Stomach (tissue), 9 donors: ENCODE results near the gene KCND2. TPM values are rescaled to one million over a fixed set of nuclear protein-coding genes. Genes with fewer than 3 reads are reported as not detected.

Experiments used
- DNase-seq, 2 donors: peaks; one replicate each; pipeline versions ENCODE4 v3.0.0 to v3.0.0-alpha.2; 2013 to 2019
- H3K27ac ChIP-seq, 5 donors: fragments of 200-600 bp in 4 of 5; sonication (generic) in 4 of 5; one replicate each; pipeline ENCODE4 v1.5.1; 2013 to 2019; ENCODE audit warnings: mild to moderate bottlenecking in 1 of 5, moderate library complexity in 1 of 5
- H3K27me3 ChIP-seq, 3 donors: fragments of 200-600 bp; sonication (generic); one replicate each; pipeline ENCODE4 v1.5.1; 2017 to 2019; ENCODE audit warnings: mixed run types in 1 of 3
- H3K36me3 ChIP-seq, 4 donors: fragments of 200-600 bp; sonication (generic); 1 replicate in 3 of 4; 2 replicates in 1 of 4; pipeline ENCODE4 v1.5.1; 2016 to 2019
- H3K4me1 ChIP-seq, 4 donors: fragments of 200-600 bp; sonication (generic); one replicate each; pipeline ENCODE4 v1.5.1; 2016 to 2019
- H3K4me3 ChIP-seq, 4 donors: fragments of 200-600 bp; sonication (generic) in 3 of 4; one replicate each; pipeline ENCODE4 v1.5.1; 2016 to 2019; ENCODE audit warnings: mild to moderate bottlenecking in 1 of 4
- H3K9me3 ChIP-seq, 4 donors: fragments of 200-600 bp; sonication (generic); one replicate each; pipeline ENCODE4 v1.5.1; 2016 to 2019
- EP300 ChIP-seq: sonication (generic); formaldehyde crosslinking; IDR thresholded peaks from one replicate; pipeline ENCODE4 v1.6.1; 2017; ENCODE audit warnings: antibody characterized with exemption
- POLR2A ChIP-seq, 4 donors: fragments of 450-650 bp; IDR thresholded peaks; one replicate each; pipeline ENCODE4 v1.6.1; 2016; ENCODE audit warnings: antibody characterized with exemption in 4 of 4, control low read depth in 2 of 4, mild to moderate bottlenecking in 1 of 4, moderate library complexity in 1 of 4
- POLR2AphosphoS5 ChIP-seq, 3 donors: sonication (generic); formaldehyde crosslinking; IDR thresholded peaks; one replicate each; pipeline ENCODE4 v1.6.1; 2016; ENCODE audit warnings: antibody characterized with exemption in 3 of 3
- WGBS, 5 donors: extraction: QIAGEN DNeasy Blood & Tissue Kit in 3 of 5; methylation state at CpG; one replicate each; pipeline versions ENCODE4 v1.1.5 to v1.1.7; 2013 to 2018; 5-methylcytosine and 5-hydroxymethylcytosine counted together
- intact Hi-C: fragments of 100-400 bp; cut with DNase I; formaldehyde crosslinking; loops from one replicate; pipeline ENCODE4 v1.15.1; 2023; ENCODE audit warnings: low total_unique reads
- polyA plus RNA-seq, 3 donors: library from polyadenylated mRNA; stranded (reverse); fragments of 200-250 nt; gene quantifications; one replicate each; pipeline ENCODE4 v1.2.3, GENCODE V29; 2013
- total RNA-seq, 5 donors: library from RNA; depleted of rRNA; stranded (reverse); fragments of >200 nt; gene quantifications; one replicate each; pipeline versions ENCODE4 v1.1.0 to v1.2.3, GENCODE V29; 2014 to 2016
- TF ChIP-seq, protein P1 (sequence below), 7 experiments: fragments of 450-650 bp in 4 of 7; fragments of 200-600 bp in 3 of 7; sonication (generic) in 3 of 7; IDR thresholded peaks; one replicate each; pipeline ENCODE4 v1.5.1; 2016 to 2019; ENCODE audit warnings: antibody characterized with exemption in 7 of 7, control low read depth in 2 of 7, mild to moderate bottlenecking in 1 of 7
- donor health status: healthy with polysubstance abuse.
- donor health status: Bipolar disorder and iron deficiency.
- donor health status: healthy.

KCND2 gene
- total and polyA plus RNA-seq, 8 donors: 0.06 to 1.3 (median 0.31) TPM; not detected in 5

DNA sequence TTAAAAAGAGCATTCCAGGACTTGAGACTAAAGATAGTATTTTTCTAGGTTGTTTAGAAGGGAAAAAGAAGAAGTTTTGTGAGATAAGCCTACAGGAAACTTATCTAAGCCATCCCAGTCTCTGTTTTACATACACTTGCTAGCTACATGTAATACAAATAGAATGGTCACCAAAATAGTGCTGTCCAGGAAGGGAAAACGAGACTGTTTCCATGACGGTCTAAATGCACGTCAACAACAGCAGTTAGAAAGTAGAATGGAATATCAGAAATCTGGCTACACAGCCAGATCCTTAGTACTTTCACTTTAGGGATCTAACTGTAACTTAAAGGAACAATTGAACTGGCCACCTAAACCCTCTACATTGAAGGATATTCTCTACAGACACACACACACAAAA is 467.4 kb downstream of the KCND2 start:
- Histone ChIP-seq H3K9me3 (no peaks in the 10 kb centered on the region), H3K27me3 (no peaks in the 10 kb centered on the region), H3K4me1 (peaks cover 0 to 7% (median 0%) of the 10 kb centered on the region in 4 donors), H3K27ac (no peak overlapping the region), H3K4me3 (peak overlapping the region in 2 of 4 donors; percentile 11 to 26), H3K36me3 (no peaks in the 10 kb centered on the region)
- intact Hi-C loops: no loop called here
- TF ChIP-seq POLR2A (IDR thresholded peaks at IDR 0.05) (no peak), POLR2AphosphoS5 (IDR thresholded peaks at IDR 0.05) (no peak), EP300 (no peak)
- TF ChIP-seq, protein P1, sequence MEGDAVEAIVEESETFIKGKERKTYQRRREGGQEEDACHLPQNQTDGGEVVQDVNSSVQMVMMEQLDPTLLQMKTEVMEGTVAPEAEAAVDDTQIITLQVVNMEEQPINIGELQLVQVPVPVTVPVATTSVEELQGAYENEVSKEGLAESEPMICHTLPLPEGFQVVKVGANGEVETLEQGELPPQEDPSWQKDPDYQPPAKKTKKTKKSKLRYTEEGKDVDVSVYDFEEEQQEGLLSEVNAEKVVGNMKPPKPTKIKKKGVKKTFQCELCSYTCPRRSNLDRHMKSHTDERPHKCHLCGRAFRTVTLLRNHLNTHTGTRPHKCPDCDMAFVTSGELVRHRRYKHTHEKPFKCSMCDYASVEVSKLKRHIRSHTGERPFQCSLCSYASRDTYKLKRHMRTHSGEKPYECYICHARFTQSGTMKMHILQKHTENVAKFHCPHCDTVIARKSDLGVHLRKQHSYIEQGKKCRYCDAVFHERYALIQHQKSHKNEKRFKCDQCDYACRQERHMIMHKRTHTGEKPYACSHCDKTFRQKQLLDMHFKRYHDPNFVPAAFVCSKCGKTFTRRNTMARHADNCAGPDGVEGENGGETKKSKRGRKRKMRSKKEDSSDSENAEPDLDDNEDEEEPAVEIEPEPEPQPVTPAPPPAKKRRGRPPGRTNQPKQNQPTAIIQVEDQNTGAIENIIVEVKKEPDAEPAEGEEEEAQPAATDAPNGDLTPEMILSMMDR (IDR thresholded peaks at IDR 0.05): no peak
- WGBS, 5 donors: 18 to 30% (median 25%) methylated on average over 3 of the region's 3 CpGs
- peak in 1 of 2 donors; percentile 66 for DNase-seq

DNA sequence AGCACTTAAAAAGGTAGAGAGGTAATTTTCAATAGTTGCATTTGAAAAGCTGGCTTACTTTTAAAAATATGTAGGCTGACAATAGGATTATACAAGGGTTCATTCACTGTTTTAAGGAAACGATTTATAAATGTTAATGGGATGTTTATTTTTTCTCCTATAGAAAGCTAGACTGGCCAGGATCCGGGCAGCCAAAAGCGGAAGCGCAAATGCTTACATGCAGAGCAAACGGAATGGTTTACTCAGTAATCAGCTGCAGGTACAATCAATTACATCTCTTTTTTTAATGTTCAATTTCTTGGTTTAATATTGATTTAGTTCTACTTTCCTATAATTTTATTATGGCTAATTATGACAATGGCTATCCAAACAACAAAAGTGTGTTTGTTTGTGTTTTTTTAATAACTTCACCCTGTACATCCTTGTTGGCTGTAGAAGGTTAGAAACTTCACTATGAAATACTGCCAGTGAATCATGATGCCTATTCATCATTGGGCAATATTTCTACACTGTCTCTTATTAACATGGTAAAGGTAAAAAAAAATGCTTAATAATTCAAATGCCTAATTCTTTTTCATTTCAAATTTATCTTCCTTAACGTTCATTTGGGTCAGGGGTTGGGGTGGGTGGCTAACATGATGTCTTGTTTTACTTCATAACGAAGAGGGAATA is 468.5 kb downstream of the KCND2 start:
- no peaks in the 10 kb centered on the region for H3K36me3 ChIP-seq
- peak in 1 of 2 donors; percentile 39 for DNase-seq
- no peak overlapping the region for H3K27ac ChIP-seq
- whole genome bisulfite sequencing, 5 donors: 30 to 50% (median 42%) methylated on average over 7 of the region's 7 CpGs
- no peaks in the 10 kb centered on the region for H3K9me3 ChIP-seq
- H3K4me3 ChIP-seq: no peak overlapping the region
- no peaks in the 10 kb centered on the region for H3K27me3 ChIP-seq
- intact Hi-C loops: no loop called here
- H3K4me1 ChIP-seq: peaks cover 0 to 7% (median 0%) of the 10 kb centered on the region in 4 donors
- TF ChIP-seq POLR2AphosphoS5 (IDR thresholded peaks at IDR 0.05) (no peak), POLR2A (IDR thresholded peaks at IDR 0.05) (no peak)

DNA sequence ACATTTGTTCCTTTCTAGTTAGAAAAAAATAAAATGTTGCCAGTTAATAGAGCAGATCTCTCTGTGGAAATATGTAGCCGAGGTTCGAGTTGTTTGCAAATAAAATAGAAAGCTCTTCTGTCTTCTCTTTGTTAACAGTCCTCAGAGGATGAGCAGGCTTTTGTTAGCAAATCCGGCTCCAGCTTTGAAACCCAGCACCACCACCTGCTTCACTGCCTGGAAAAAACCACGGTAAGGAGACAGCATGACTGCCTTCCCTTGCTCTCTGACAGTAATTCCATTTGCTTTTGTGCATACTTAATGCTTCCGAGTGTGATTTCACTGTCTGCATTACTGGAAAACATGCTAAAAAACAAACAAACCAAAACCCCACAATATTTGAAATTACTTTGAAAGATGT is 469.4 kb downstream of the KCND2 start:
- no peak overlapping the region for H3K4me3 ChIP-seq
- DNase-seq: peak in 1 of 2 donors; percentile 24
- no peaks in the 10 kb centered on the region for H3K9me3 ChIP-seq
- no peaks in the 10 kb centered on the region for H3K27me3 ChIP-seq
- intact Hi-C loops: no loop called here
- no peak overlapping the region for H3K27ac ChIP-seq
- peaks cover 0 to 7% (median 0%) of the 10 kb centered on the region in 4 donors for H3K4me1 ChIP-seq
- TF ChIP-seq POLR2AphosphoS5 (IDR thresholded peaks at IDR 0.05) (no peak), POLR2A (IDR thresholded peaks at IDR 0.05) (no peak), EP300 (no peak)
- TF ChIP-seq, protein P1 (IDR thresholded peaks at IDR 0.05): no peak
- WGBS, 5 donors: 53 to 59% (median 55%) methylated on average over 5 of the region's 5 CpGs
- H3K36me3 ChIP-seq: no peaks in the 10 kb centered on the region

GRCh38 chr7:120743128-120743527 is 470.2 kb downstream of the KCND2 start:
- H3K27me3 ChIP-seq: no peaks in the 10 kb centered on the region
- no peak for DNase-seq
- peak overlapping the region in 1 of 5 donors; percentile 1 for H3K27ac ChIP-seq
- no peaks in the 10 kb centered on the region for H3K36me3 ChIP-seq
- H3K4me3 ChIP-seq: no peak overlapping the region
- H3K9me3 ChIP-seq: no peaks in the 10 kb centered on the region
- intact Hi-C loops: no loop called here
- WGBS, 5 donors: 54 to 69% (median 60%) methylated on average over 3 of the region's 3 CpGs
- TF ChIP-seq EP300 (no peak), POLR2AphosphoS5 (IDR thresholded peaks at IDR 0.05) (no peak), POLR2A (IDR thresholded peaks at IDR 0.05) (no peak)
- TF ChIP-seq, protein P1 (IDR thresholded peaks at IDR 0.05): no peak
- peaks cover 0 to 7% (median 0%) of the 10 kb centered on the region in 4 donors for H3K4me1 ChIP-seq

DNA sequence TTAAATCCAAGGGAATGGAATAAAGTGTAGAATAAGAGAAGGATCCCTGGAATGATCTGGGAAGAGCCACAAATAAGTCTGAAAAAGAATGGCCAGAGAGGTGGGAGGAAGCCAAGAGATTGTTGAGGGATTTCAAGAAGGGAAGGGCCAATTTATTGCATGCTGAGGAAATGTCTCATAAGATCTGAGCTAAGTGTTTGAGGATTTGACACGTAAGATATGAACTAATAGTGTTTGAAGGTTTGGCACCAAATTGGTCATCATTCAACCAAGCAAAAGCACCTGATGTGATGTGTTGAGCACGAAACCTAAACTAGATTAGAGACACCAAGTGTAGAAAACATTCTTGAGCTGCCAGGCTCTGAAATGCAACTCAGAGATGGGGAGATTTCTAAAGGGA is 487.1 kb downstream of the KCND2 start:
- Histone ChIP-seq H3K4me3 (no peak overlapping the region), H3K27ac (no peak overlapping the region), H3K9me3 (no peaks in the 10 kb centered on the region), H3K4me1 (no peaks in the 10 kb centered on the region), H3K27me3 (no peaks in the 10 kb centered on the region), H3K36me3 (no peaks in the 10 kb centered on the region)
- TF ChIP-seq EP300 (no peak), POLR2A (IDR thresholded peaks at IDR 0.05) (no peak), POLR2AphosphoS5 (IDR thresholded peaks at IDR 0.05) (no peak)
- TF ChIP-seq, protein P1 (IDR thresholded peaks at IDR 0.05): no peak
- 69 to 77% (median 71%) methylated on average over 2 of the region's 2 CpGs for WGBS, 5 donors
- no peak for DNase-seq
- intact Hi-C loops: no loop called here
